GM21737 (cell line): Measurements from ENCODE around the gene TTLL5.

ENCODE experiments used
- ATAC-seq: cut with Tn5 transposase; IDR thresholded peaks from one replicate; pipeline ENCODE4 v1.9.1; 2021; ENCODE audit warnings: mild to moderate bottlenecking, moderate library complexity; ENCODE audit not compliant: unreplicated experiment

Gene TTLL5

DNA sequence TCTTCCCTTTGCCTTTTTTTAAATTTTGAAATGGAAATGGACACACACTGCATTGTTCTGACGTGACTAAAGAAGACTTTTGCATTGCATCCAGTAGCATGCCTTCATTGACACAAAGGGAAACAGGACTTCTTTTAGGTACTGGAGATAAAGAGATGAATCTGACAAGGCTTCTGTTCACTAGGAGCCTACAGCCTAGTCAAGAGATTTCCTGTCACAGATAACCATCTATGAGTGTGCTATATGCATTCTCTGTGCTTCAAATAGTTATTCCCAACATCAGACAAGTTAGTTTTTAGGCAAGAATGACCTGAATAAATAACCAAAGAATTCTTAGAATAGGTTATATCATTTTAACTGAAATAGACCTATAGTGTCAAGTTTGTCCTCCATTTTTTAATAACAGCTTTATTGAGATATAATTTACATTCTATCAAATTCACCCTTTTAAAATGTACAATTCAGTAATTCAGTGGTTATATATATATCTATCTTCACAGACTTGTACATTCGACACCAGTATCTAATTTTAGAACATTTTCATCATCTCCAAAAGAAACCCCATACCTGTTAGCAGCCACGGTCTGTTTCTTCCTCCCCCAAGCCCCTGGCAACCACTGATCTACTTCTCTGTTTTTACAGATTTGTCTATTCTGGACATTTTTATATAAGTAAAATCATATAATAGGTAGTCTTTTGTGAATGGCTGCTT lies 122.7 kb downstream of the TTLL5 start:
- no peak for ATAC-seq

GRCh38 chr14:75784314-75784686 lies 123.3 kb downstream of the TTLL5 start:
- no peak for ATAC-seq

DNA sequence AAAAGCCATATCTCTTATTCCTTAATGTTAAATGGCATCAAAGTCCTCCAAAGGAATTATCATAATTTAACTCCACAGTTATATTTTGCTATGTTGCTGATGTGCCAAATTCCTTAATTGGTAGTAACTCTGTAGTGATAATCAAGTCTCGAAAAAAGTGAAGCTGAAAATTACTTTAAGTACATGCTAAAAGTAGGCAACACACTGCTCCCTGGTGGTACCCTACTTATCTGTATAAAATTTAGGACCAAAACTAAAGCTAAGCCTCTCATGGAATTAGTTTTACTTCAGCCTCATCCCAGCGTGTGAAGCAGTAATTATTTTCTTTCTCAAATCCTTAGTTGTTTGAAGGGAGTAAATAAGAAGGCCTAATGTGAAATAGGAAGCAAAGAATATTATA lies 132.8 kb downstream of the TTLL5 start:
- ATAC-seq, result no peak

GRCh38 chr14:75794615-75795038 lies 133.6 kb downstream of the TTLL5 start:
- no peak for ATAC-seq

DNA sequence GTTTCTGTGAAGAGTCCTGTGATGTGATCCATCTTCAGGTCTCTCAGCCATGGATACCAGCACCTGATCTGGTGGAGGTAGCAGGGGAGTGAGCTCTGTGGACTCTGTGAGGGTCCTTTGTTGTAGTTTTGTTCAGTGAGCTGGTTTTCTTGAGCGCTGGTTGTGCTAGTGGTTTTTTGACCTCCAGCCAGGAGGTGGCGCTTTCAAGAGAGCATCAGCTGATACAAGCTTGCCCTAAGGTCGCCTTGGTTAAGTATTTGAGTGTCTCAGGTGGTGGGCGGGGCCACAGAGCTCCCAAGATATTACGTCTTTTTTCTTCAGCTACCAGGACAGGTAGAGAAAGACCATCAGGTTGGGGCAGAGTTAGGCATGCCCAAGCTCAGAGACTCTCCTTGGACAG lies 139.7 kb downstream of the TTLL5 start:
- no peak for ATAC-seq

- no peak for ATAC-seq
Observed at GRCh38 chr14:75802486-75802885, 141.4 kb downstream of the TTLL5 start.

DNA sequence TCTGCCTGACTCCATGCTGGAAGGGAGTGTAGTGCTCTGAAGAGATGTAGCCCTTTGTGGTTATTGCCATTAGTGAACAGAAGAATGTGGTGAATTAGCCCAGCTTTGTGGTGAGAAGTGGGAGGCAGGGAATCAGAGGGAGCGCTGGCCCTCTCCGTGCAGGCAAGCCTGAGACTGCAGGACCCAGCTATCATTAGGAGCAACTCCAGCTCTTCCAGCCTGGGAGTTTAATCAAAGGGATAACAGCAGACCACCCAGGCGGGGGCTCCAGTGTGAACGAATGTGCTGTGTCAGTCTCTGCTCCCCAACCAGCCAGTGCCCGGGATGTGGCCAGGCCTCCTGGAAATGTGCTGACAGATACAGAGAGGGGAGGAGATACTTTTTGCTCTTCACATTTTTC lies 142.7 kb downstream of the TTLL5 start:
- no peak for ATAC-seq

DNA sequence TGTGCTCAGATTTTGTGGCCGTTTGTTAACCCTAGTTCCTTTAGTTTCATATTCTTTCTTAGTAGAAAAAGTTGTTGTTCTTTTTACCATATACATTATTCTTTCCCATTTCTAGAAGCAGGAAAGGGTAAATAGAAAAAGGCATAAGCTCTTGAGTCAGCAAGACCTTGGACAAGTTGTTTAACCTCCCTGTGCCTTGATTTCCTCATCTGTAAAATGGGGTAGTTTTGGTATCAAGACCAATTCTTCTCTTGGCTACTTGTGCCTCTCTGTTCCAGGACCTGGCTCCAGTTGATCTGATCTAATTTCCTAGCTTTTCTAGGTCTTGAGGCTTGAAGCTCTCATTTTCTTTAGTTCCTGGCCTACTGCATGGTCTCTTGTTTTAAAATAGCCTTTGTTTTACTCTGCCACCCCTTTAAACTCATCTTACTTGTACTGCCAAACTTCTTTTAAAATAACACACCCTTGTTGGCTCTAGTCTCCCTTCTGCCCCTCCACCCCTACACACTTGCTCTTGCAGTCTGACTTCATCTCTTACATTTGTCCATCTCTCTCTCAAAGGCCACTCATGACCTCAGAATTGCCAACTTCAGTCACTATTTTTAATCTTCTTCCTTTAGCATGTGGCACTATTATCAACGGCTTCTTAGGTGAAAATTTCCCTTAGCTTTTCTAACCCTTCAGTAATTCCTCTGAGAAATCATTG lies 143.7 kb downstream of the TTLL5 start:
- no peak for ATAC-seq

GRCh38 chr14:75805646-75806045 lies 144.6 kb downstream of the TTLL5 start:
- no peak for ATAC-seq

- ATAC-seq, result no peak
Observed at GRCh38 chr14:75806352-75806832, 145.3 kb downstream of the TTLL5 start.

DNA sequence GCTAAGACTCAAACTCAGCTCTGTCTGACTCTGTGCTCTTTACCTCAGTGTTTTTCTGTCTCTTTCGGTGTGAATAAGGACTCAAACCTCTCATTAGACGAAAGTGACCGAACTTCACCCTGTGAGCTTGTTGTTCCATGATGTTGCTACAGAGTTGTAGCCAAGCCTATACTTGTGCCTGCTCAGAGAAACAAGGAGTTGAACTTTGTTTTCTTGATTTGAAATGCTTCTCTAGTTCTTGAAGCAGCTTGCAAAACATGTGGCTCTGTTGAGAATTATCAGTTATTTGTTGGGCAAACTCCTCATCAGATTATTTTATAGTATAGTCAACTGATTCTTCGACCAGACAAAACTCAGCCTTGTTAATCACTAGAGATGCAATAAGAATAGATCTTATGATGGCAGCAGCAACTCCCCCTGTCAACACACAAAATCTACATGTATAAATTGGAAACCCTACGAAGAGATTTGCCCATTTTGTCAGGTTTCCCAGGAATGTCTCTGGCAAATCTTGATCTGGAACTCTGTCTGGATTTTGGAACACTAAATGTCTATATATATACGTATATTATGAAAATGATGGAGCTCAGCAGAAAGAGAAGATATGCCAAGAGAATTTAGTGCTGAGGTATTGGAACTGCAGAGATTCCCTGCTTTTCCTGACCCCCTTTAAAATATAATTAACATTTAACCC lies 146.8 kb downstream of the TTLL5 start:
- no peak for ATAC-seq

DNA sequence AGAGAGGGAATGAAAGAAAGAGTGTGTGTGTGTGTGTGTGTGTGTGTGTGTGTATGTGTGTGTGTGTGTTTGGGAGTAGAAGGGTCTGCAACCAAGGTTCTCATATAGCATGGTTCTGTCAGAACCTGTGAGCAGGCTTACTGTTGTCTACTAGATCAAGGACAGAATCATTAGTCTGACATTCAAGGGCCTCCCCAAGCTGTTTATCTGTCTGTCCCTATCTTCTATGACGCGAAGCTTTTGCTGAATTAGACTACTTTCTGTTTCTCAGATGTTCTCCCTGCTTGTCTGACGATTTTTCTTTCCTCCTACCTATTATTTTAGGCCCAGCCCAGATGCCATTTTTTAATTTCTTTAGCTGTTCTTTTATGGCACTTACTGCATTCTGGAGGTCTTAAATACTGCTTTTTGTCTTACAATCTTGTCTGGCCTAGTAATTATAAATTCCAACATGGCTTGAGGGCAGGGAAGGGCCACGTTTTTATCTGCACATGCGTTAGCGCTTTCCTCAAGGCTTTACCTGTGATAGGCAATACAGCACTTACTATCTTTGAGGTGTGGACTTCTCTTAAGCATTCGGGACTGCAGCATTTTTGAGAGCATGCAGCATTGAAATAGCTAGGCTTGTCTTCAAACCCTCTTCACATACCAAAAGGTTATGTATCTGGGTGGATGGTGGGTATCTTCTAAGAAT lies 150.2 kb downstream of the TTLL5 start:
- ATAC-seq, result no peak

DNA sequence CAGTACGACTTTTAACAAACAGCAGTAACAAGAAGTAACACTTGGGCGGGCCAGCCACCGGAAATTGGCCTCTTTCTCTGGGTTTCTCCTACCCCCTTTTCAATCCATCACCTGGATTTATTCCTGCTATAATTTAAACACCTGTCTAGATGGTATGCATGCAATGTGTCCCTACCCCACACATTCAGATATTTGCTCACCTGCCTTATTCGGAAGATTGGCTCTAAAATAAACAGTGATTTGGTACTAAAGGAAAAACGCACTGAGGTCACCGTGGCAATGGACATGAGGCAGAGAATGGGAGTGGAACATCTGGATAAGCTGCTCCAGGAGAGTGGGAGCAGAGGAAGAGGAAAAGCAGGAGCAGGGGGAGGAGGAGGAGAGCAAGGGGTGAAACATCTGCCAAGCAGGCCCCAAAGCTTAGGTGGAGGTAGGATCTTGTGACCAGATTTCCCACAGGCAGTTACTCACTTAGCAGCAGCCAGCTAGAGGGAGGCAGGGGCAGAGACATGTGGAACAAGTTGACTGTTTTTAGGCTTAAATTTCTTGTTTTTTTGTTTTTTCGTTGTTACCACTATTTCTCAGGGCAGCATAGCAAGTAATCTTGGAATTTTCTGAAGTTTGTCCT lies 150.9 kb downstream of the TTLL5 start:
- ATAC-seq, result no peak

DNA sequence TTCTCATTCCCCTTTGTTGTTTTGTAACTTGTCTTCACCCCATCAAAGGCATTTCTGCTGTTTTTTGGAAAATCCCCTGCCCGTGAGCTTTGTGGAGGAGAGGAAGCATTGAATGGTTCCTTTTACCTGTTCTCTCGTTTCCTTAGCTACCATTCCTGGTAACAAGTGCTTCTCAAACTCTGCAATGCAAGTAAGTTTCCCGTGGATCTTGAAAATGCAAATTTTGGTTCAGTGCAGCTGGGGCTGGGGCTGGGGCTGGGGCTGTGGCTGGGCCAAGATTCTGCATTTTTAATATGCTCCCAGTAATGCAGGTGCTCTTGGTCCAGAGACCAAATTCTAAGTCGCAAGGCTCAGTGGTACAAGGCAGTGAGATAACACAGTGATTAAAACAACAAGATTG lies 151.6 kb downstream of the TTLL5 start:
- ATAC-seq, result no peak

- no peak for ATAC-seq
Observed at GRCh38 chr14:75820761-75821160, 159.7 kb downstream of the TTLL5 start.

DNA sequence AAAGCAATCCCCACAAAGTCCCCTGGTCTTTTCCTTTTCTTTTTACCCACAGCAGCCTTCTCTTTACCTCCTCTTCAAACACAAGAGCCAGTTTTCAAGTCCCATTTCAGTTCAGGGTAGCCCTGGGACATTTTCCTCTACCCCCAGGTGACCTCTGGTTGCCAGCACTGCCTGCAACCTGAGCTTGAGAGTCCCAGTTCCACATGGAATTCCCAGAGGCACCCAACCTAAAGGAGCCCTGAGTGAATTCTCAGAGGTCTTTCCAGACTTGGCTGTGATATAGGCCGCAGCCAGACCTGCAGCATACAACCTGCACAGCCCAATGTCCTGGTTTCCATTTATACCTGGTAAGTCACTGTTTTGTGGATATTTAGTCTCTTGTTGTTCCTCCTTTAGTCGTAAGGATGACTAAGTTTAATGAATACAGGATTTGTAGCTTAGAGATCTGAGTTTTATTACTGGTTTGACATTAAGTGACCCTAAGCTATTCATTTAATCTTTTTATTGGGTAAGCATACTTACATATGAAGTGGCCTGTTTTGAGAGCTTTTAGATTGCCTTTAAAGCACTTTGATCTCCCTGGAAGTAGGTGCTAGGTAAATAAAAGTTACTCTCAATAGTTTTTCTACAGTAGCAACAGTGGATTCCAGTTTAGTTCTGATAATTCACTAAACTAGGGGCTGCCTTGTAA lies 160.9 kb downstream of the TTLL5 start:
- no peak for ATAC-seq

GRCh38 chr14:75822522-75823141 lies 161.6 kb downstream of the TTLL5 start:
- no peak for ATAC-seq

- ATAC-seq, result no peak
Observed at GRCh38 chr14:75823334-75823733, 162.3 kb downstream of the TTLL5 start.

DNA sequence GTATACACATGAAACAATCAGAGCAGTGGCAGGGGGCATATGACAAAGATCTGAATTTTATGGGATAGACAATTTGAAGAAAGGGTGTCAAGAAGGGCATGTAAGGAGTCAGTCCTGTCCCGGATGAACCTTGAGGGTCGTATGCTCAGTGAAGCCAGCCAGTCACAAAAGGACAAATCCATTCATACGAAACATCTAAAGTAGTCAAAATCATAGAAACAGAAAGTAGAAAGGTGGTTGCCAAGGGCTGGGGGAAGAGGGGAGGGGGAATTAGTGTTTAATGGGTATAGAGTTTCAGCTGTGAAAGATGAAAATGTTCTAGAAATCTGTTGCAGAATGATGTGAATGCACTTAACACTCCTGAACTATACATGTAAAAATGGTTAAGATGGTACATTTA lies 163.3 kb downstream of the TTLL5 start:
- ATAC-seq, result no peak

DNA sequence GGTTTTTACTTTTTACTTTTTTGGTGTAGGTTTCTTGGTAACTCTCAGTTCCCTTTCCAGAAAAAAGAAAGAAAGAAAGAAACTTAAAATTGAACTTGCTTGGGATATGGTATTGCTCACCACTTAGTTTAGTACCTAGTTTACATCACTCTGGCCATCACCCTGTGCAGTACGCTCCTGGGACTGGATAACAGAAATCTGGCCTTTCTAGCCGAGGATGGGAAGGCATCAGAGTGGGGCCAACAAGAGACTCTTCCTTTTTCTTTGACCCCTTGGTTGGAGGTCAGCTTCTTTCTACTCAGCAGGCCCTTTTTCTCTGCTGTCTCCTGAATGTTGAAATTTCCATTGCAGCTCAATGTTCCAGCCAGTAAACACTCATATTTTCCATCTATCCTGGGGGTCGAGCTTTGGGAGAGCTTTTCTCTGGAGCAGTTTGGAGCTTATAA lies 164.1 kb downstream of the TTLL5 start:
- no peak for ATAC-seq
